ENCODE results near the gene KIAA2012. TPM values are rescaled to one million over a fixed set of nuclear protein-coding genes. Genes with fewer than 3 reads are reported as not detected.

Gene KIAA2012
- total RNA-seq, 1 donor, result not detected

Small RNAs within 50 kb of the gene (small RNA-seq; reads per million reads assigned to genes)
- gene AC079354.2, result not detected

Other genes with a start within 250 kb of the KIAA2012 start
- gene FZD7, start 39.4 kb upstream of the KIAA2012 start, total RNA-seq, result 11.6 TPM
- 23.4 TPM for gene SUMO1, start 165.3 kb downstream of the KIAA2012 start, total RNA-seq
- gene NOP58, start 192.5 kb downstream of the KIAA2012 start, total RNA-seq, result 56.3 TPM